Fibroblast of skin of right biceps (primary cell): Measurements from ENCODE around the gene ANGPTL5.
"Not testable (repeated sequence)": the region's sequence is repeated elsewhere in the genome, so short reads cannot be mapped to it uniquely, and the experiment has no call there.

Experiments used
- DNase-seq: peaks from one replicate; pipeline ENCODE4 v3.0.0-alpha.2; 2013

ANGPTL5 gene

DNA sequence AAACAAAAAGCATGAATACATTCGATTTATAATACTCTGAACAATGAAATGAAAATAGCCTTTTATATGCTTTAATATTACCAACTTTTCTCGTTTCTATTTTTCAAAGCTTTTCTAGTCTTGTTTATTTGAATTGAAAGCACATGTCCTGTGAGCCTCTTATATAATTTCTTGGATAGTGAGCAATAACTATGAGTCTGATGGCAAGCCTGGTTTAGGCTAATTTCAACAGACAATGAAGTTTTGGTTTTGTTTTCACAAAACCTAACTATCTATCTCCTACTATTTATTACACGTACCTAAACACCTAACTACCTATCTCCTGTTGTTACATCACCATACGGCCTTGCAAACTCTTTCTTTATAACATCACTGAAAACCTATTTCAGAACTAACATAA, 30.7 kb downstream of the ANGPTL5 start:
- no peak for DNase-seq

- no peak for DNase-seq
These were observed 34.7 kb downstream of the ANGPTL5 start for GRCh38 chr11:101881586-101881985.

DNA sequence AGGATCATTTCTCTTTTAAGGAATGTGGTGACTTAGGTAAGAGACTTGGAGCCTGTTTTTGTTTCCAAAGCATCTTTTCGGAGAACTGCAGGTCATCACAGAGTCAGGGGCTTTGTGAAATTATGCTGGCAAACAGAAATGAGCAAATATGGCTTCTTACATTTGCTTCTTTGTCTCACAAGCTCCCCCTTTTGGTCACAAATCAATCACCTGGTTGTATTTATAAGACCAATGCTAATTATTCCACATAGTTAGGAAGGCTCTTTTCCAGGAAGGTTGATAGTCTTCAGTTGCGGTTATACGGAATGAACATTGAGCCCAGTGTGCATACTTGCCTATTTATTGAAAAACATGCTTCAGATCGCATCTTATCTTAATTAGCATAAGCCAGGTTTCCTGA, 36.1 kb downstream of the ANGPTL5 start:
- DNase-seq, result peak; percentile 74

GRCh38 chr11:101872171-101872882, 44.0 kb downstream of the ANGPTL5 start:
- peak; percentile 40 for DNase-seq

GRCh38 chr11:101870510-101870909, 45.8 kb downstream of the ANGPTL5 start:
- peak; percentile 86 for DNase-seq

DNA sequence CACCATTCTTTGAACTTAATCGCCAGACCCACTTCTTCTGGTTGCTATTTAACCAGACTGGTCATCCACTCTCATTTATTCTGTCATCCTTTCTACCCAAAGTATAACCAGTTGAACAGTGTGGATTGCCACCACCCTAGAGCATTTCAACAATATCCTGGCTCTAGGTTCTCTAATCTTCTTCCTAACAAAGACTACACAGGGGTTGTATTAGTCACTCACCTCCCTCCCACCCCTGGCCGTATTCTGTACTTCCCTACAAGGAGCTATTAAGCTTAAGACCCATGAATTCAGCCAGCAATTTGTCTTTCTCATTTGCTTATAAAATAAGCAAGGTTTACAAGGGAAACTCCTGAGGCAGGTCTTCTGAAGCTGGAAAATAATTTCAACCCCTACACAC, 48.4 kb downstream of the ANGPTL5 start:
- peak; percentile 43 for DNase-seq

DNA sequence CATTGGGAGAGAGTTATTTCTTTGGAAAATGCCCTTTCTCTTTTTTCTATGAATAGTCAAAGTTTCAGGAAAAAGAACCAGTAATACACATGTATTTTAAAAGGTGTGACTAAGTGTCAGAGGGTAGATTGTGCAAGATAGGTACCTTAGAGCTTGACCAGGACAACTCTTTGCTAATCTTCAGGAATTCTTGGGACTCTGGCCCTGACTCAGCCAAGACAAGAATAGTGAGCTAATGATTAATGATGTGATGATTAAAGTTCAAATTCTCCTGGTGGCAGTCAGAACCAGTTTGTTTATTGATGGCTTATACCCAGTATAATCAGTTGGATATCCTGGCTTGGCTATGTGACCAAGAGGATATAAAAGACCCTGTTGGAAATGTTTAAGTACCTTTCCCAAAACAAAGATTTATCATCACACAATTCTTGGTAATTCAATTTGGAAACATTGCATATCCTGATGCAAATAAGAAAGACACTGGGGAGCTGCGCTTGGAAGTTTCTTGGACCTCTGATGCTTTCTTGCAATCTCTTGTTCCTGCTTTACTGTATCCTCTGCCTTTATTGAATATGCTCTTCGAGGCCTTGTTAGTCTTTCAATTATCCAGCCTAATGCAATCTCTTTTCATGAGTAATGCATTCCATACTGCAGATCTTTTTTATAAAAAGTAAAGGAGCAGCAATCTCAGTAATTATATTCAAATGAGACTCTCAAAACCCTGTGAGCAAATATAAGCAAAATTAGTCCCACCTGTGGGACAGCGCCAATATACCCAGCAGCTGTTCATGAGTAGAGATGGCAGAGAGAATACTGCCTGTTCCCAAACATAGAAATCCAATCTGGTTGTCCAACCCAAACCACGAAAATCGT, 49.5 kb downstream of the ANGPTL5 start:
- DNase-seq, result peak; percentile 85

- DNase-seq, result no peak
These were observed 52.2 kb downstream of the ANGPTL5 start for GRCh38 chr11:101864098-101864497.

GRCh38 chr11:101863361-101863760, 53.0 kb downstream of the ANGPTL5 start:
- DNase-seq, result peak; percentile 95

DNA sequence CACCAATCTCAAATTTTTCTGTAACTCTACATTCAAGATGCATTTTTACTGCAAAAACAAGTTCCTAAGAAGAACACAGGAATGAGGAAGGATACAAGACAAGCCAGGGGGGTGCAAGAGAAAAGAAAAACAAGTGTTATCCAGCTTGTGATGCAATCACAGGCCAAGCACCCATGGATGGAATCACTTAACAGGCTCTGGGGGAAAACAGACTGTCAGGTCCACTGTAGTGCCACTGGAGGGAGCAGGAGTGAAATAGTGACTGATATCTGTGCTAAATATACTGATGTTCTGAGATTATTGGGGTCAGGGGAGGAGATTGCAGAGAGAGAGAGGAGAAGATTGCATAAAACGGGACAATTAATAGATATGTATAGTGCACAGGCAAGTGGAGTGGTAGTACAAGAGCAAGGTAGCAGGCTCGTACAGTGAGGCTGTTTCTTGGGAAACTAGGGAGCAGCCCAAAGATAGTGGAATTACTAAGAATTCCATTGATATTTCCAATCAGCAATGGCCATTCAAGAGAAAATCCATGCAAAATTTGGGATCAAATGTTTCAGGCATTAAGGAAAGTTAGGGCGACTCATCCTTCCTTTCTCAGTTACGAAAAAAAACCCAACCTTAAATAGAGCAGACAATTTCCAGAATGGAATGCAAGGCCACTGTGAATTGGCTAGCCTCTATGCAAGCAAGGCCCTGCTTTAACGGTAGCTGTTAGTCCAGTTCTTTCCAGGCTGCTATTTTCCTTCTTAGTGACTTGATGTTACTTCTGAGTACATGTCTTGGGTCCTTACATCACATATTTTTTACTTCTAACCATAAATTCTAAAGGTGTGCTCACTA, 53.7 kb downstream of the ANGPTL5 start:
- peak; percentile 87 for DNase-seq

GRCh38 chr11:101860696-101861427, 55.5 kb downstream of the ANGPTL5 start:
- DNase-seq, result peak; percentile 72

DNA sequence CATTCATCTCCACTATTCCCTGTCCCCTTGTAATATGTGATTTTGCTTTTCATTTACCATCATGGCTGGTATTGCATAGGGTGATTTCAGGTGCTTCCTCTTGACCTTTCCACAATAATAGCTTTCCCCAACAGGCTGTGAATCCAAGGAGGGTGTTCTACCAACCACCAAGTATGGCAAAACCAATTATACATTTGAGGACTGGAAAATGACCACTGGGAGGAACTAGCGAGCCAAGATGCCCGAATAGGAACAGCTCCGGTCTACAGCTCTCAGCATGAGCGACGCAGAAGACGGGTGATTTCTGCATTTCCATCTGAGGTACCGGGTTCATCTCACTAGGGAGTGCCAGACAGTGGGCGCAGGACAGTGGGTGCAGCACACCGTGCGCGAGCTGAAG, 64.1 kb downstream of the ANGPTL5 start:
- not testable (repeated sequence) for DNase-seq

- DNase-seq, result peak; percentile 12
These were observed 68.1 kb downstream of the ANGPTL5 start for GRCh38 chr11:101848262-101848661.

GRCh38 chr11:101844608-101845007, 71.7 kb downstream of the ANGPTL5 start:
- DNase-seq, result no peak

DNA sequence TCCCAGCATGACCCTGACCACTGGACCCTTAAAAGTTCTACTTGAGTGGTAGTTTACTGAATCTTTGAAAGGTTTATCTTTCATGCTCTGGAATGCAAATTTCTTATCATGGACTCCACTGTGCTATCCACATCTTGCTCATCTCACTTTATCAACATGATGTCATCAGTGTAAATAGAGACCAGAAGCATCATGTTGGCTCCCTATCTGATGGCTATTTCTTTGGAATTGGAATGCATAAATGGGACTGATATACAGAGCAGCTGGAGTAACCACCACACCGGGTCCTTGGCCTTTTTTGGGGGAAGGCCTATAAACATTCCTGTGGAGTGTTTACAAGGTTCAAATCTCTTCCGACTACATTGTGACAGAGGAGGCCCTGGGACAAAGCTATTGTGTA, 75.6 kb downstream of the ANGPTL5 start:
- no peak for DNase-seq
